GM13977 (cell line): ENCODE data around the gene DDAH1.

ENCODE experiments used
- DNase-seq: peaks from one replicate; pipeline ENCODE4 v3.0.0; 2012; ENCODE audit warnings: low spot score
- CTCF ChIP-seq: IDR thresholded peaks from 2 replicates; pipeline ENCODE4 v1.5.1; 2012; ENCODE audit warnings: mild to moderate bottlenecking, control low read depth; ENCODE audit not compliant: insufficient read depth; ENCODE audit errors: extremely low read depth, missing control alignments
- in situ Hi-C: fragments of 300-500 bp; cut with MboI; formaldehyde crosslinking; loops from one replicate; pipeline ENCODE4 v1.12.0; 2022; ENCODE audit warnings: low sequenced_read_pairs, low pct_unique_long_range_greater_than_20kb, mixed read lengths, inconsistent platforms; ENCODE audit not compliant: unreplicated experiment

Gene DDAH1

DNA sequence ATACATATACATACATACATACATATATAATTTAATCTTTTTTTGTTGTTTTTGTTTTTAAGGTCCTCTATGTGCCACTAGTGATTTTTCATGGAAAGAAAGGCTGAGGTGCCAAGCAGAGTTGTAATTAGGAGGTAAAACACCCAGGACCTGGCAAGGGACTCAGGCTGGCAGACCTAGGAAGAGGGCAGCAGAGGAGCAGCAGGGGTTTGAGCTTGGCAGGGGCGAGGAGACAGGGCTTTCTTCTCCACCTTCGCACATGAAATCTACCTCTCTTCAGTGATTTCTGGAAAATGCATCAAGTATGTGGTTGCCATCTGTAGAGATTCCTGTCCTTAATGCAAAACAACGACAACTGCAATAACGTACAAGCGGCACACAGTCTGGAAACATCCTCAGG, 31.9 kb downstream of the DDAH1 start:
- in situ Hi-C loops = no loop called here
- no peak for DNase-seq
- no peak for TF ChIP-seq CTCF

- in situ Hi-C loops = no loop called here
- no peak for DNase-seq
- TF ChIP-seq CTCF = no peak
Observed at GRCh38 chr1:85428471-85429089, 36.4 kb downstream of the DDAH1 start.

DNA sequence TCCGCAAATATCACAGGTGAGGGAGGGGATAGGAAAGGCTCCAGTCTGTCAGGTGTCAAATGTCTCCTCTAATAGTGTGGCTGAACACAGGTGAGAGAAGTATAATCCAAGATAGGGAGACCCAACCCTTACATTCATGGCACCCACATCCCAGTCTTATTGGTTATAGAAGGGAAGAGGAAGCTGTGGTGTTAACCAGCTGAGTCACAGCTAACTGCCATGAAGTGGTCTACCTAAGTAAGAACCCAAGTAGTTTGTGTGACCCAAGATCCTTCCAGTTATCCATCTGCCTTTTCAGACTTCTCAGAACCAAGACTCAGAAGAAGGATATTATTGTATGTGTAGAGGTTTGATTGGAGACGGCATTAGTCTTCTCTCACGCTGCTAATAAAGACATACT, 37.1 kb downstream of the DDAH1 start:
- no peak for DNase-seq
- TF ChIP-seq CTCF = no peak
- in situ Hi-C loops = no loop called here

DNA sequence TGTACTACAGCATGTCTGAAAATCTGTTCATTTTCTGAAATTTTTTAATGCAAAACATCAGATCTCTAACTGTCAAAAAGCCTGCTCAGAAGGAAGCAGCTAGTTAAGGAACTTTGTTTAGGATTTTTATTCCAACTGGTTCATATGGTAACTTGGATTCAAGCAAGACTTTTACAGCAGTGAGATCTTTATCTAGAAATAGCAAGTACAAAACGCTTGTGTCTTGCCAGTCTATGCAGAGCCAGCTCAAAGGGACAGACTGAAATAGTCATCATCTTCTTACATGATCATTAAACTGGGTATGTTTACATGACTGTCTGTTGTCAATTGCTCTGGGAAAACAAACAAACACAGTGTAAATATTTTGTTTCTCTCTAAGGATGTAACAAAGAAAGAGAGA, 37.6 kb downstream of the DDAH1 start:
- DNase-seq = no peak
- TF ChIP-seq CTCF = no peak
- in situ Hi-C loops = no loop called here

DNA sequence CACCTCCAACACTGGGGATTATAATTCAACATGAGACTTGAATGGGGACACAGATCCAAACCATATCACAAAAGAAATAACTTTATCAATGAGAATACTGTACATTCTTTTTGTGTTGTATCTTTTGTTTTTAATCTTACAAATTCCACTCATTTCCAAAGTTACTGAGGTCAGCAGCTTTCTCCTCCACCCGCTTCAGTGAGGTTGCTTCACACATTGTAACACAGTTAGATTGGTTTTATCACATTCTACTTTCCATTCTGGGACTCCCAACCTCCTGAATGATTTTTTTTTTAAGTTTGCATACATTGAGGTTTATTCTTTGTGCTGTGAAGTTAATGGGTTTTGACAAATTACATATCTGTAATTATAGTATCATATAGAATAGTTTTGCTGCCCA, 43.8 kb downstream of the DDAH1 start:
- TF ChIP-seq CTCF = no peak
- no peak for DNase-seq
- in situ Hi-C loops = no loop called here

- no peak for TF ChIP-seq CTCF
- in situ Hi-C loops = no loop called here
- DNase-seq = no peak
Observed at GRCh38 chr1:85420199-85420598, 44.8 kb downstream of the DDAH1 start.

DNA sequence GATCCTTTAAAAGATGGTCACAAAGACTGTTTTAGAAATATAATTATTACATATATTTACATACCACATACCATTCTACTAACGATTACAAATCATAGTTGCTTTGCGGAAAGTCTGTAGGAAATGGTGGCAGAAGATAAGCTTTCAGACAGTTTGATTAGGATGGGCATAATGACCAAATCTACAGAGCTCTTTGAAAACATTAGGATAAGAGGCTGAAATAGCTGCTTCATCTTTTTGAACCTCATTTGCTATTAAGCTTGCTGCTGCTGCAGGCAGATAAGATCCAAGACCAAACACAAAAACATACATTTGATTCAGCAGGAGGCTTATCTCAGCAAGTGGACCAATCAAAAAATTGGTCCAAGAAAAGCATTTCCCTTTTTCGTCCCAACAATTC, 47.1 kb downstream of the DDAH1 start:
- in situ Hi-C loops = no loop called here
- TF ChIP-seq CTCF = no peak
- DNase-seq = no peak
